Activated gamma-delta T cell treated with Interleukin-2 at 50 U/mL for 16 hours (primary cell): ENCODE measurements around the gene CAMKK1.

Experiments
- DNase-seq: peaks from one replicate; pipeline ENCODE4 v3.0.0-alpha.2; 2020

CAMKK1 gene

DNA sequence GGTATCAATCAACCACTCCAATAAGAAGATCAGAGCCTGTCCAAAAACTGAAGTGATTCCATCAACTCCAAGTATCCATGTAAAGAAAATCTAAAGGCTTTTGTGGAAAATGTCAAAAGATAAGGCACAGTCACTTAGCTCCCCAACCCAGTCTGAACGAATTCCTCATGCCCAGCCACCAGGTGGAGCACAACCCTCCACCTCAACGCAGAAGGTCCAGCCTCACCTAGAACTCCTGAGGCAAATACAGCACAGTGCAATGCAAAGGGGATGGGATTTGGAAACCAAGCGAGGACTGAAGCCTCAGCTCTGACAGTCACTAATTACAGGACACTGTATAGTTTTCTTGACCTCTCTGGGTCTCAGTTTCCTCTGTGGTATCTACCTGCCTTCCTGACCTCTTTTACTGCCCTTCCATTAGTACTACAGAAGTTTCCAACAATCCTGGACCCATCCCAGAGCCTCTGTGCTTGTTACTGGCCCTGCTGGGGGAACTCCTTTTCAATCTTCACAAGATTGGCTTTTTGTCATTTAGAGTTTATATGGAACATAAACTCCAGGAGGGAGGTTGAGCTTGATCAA lies 48.8 kb downstream of the CAMKK1 start:
- DNase-seq, result peak; percentile 35

DNA sequence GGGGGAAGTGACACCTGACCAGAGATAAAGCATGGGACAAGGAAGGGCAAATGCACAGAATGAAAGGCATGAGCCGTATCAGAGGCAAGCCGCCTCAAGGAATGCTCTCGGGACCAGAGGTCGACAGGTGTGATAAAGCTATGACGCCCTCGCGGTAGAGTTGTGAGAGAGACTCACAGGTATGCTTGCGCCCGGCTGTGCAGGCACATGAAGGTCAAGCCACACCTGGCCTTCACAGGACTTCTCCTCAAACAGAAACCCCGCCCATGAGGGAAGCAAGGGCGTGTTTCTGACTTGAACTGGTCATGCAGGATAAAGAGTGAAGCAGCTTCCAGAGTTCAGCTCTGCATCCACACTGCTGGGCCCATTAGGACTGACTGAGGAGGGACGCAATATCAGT lies 54.6 kb downstream of the CAMKK1 start:
- no peak for DNase-seq

DNA sequence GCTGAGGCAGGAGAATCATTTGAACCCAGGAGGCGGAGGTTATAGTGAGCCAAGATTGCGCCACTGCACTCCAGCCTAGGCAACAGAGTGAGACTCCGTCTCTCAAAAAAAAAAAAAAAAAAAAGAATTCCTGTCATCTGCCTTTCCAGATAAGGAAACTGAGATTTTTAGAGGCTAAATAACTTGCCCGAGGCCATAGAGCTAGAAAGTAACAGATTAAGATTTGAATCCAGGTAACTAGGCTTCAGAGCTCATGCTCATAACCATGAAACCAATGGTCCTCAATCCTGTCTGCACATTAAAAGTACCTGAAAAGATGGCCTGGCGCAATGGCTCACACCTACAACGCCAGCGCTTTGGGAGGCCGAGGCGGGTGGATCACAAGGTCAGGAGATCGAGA lies 56.3 kb downstream of the CAMKK1 start:
- no peak for DNase-seq

DNA sequence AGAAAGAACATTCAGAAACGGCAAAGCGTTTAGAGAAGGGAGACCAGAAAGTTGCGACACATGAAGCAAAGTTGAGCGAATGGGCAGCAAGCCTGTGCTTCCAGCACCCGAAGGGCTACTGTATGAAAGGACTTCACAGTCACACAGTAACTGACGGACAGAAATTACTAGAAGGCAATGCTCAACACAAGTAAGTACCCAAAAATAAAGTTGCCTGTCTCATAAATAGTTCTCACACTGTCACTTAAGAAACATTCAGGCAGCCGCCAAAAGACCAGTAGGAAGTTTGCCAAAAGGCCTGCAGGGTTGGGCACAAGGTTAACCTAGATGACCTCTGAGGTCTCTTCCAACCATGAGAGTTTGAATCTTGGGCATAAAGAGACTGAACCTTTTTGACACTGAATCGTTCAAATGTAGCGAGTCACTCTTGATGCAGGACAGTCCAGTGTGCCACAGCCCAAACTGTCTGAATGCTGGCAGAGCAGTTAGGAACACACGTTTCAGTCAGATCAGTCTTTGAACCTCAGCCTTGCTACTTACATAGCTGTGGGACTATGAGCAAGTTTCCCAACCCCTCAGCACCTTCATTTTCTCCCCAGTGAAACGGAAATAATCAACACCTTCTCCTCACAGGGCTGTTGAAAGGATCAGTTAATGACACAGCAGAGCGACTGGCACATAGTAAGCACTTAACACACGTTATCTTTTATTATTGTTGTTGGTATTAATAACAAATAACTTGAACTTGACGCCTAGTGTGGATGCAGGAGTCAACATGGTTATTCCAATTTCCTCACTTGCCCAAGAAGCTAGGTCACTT lies 57.2 kb downstream of the CAMKK1 start:
- DNase-seq, result no peak

DNA sequence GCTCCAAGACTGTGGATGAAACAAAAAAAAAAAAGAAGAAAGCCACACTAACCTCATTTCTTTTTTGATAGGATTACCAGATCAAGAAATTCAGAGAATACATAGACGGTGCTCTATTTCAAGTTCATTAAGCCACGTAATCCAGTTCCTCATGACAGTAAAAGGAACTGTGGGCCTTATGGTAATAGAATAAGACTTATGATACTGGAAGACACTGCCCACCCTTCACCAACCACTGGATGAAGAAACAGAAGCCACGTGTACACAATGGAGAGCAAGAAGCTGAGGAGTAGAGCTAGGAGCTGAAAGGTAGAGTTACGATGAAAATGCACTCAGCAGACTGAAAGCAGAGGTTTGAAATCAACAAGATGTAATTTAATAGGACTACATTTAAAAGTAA lies 58.0 kb downstream of the CAMKK1 start:
- no peak for DNase-seq

DNA sequence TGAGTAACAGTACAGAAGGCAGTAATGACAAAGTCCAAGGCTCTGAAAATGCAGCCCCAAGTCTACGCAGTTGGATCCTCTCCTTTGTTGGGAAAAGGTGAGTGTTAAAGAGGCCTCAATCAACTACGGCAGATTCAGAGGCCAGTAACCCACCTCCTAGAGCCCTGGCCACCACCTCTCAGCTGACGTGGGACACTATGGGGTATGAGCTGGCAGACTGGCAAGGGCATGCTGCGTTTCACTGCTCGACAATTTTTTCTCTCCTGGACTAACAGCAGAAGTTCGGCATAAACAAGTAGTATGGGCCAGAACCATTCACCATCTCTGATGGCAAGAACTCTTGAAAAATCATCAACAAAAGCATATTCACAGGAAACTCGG lies 64.0 kb downstream of the CAMKK1 start:
- no peak for DNase-seq

DNA sequence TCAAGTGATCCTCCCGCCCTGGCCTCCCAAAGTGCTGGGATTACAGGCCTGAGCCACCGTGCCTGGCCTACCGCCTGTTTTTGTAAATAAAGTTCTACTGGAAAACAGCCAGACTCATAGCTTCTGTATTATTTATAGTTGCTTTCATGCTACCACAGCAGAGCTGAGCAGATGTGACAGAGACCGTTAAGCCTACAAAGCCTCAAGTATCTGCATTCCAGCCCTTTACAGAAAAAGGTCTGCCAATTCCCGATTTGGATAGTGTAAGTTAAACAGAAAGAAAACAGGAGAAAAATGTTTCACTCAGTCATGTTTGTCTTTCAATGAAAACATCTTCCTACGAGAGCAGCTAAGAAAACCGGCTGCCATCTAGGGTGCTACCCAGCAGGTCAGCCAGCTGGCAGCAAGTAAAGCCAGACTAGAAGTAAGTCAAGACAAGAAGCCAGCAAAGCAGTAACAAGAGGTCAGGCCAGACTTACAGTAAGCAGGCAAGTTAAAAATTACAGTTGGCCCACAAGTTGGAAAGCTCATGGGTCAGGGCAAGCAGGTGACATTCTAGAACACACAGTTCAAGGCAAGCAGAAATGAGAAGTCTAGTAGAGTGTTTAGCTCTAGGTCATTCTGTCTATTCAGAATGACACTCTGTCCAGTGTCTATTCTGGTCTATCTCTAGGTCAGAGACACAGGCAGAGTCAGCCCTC lies 64.6 kb downstream of the CAMKK1 start:
- no peak for DNase-seq

DNA sequence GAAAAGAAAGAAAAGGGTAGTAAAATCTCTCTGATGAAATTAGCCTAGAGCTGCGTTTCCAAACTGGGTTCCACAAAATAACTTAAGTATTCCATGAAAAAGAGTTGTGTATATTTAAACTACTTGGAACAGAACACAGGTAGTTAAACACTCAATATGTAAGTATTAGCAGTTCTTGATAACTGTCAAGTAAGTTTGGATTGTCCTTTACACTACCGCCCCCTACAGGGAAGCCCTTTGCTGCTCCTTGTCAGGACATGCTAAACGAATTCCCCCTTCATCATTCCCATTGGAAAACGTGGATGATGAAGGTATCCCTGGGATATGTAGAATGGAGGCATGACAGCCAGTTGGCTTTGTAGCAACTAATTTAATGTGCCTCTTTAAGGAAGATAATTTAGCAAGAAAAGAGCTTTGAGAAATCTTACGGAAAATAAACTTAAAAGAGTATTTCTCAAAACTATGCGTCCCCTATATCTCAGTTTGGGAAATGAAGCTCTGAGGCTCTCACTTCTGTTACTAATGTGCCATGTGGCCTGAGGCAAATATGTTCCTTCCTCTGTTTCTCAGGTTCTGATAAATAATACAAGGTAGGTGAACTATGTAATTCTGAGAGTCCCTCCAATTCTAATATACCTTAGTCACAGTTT lies 65.6 kb downstream of the CAMKK1 start:
- DNase-seq, result peak; percentile 83

DNA sequence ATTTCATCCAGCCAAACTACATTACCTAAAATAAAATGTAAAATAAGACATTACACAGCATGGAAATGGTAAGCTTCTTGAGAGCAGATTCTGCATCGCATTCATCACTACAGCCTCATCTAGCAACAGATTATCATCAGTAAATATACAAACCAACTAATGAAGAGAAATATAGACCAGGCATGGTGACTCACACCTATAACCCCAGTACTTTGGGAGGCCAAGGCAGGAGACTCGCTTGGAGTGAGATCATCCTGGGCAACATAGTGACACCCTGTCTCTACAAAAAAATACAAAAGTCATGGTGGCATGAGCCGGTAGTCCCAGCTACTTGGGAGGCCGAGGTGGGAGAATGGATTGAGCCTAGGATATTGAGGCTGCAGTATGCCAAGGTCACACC lies 66.7 kb downstream of the CAMKK1 start:
- DNase-seq, result no peak

DNA sequence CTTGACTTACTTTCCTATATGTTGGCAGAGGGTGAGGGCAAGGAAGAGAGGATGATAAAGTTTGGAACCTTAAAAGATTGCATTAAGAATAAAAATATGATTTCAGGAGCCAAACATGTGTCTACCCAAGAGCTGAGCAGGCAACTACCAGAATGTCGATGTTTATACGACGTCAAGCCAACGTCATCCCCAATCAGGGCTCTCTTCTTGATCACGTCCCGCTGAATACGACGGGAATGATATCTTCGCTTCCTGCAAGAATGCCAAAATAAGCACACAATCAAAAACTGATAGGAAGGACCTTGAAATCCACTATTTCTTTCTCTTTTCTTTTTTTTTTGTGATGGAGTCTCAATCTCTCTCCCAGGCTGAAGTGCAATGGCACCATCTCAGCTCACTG lies 71.8 kb downstream of the CAMKK1 start:
- DNase-seq, result no peak

DNA sequence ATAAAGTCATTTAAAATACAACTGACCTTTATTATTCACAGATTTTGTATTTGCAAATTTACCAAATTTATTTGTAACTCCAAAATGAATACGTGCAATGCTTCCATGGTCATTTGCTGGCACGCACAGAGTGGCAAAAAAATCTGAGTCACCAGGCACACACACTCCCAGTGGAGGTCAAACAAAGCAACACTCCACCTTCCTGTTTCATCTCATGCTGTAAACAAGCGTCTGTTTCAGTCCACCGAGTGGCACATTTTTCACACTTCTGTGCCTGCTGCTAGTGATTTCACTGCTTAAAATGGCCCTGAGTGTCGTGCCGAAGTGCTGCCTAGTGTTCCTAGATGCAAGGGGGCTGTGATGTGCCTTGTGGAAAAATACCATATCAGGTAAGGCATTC lies 74.1 kb downstream of the CAMKK1 start:
- DNase-seq, result no peak

DNA sequence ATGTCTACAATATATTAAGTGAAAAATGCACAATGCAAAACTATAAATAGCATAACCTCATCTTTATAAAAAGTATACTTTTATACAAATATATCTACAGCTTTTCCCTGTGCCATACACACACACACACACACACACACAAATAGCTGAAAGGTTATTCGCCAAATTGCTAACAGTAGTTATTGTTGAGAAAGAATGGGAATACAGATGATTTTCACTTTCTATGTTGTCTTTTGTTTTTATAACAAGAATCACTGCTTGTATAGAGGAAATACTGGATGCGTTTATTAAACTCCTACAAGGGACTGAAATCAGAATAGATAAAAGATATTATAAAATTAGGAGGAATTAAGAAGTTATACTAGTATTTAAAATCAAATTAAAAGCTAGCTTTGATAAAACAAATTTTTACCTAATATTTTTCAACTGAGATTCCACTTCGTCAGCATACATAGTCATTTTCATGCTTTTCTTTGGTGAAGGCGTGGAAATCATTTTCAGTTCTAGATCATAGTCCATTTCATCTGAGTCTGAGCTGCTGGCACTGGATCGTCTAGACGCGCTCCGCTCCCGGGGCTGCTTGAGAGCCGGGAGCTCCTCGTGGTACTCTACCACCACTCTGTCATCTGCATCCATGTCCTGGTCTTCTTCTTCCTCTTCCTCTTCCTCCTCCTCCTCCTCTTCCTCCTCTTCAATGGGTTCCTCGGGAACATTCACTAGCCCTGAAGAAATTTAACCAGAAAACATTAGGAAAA lies 74.8 kb downstream of the CAMKK1 start:
- no peak for DNase-seq

DNA sequence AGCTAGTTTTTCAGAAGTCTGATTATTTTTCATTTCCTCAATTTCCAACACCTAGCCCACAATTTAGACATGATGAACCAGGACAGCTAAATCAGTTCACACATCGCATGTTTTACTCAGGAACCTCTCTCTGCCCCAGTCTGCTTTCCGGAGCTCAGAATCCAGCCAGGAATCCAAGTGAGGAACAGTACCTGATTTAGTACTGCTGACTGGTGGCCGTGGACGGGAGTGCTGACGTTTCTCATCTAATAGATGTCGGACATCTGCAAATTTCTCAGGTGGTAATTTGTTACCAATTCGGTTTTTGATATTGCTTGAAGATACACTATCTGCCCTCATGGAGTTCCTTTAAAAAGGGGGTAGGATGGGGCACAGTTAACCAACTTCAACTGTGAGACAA lies 76.9 kb downstream of the CAMKK1 start:
- DNase-seq, result no peak

DNA sequence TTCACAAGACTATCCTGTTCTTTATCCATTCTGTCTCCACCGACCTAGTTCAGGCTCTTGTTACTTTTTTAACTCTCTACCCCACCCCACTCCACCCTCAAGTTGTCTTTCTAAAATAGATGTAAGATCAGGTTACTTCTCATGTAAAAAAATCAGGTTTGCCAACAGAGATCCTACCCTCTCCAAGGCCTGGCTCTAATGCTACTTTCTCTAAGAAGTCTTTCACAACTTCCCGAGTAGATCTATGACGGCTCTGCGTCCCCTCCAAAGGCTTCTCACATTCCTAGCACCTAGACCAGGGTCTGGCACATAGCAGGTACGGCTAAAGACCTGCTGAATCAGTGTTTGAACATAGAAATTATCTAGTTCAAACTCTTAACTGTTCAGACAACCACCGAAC lies 77.7 kb downstream of the CAMKK1 start:
- DNase-seq, result no peak

DNA sequence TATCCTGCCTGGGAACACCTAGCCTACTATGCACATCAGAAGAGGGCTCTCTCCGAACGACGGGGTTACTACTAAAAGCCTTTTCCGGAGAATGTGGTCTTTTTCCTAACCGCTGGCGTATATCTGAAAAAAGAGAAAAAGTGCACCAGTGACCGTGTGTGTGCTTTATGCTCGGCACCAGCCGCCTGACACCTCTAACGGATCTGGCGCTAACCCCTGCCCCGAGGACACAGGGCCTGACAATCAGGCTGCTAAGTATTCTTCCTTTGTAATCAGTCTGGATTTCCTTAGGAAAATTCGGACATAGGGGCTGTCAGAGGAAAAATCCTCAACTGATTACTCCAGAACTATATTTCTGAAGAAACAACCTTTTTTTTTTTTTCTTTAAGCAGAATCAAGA lies 78.5 kb downstream of the CAMKK1 start:
- DNase-seq, result no peak

DNA sequence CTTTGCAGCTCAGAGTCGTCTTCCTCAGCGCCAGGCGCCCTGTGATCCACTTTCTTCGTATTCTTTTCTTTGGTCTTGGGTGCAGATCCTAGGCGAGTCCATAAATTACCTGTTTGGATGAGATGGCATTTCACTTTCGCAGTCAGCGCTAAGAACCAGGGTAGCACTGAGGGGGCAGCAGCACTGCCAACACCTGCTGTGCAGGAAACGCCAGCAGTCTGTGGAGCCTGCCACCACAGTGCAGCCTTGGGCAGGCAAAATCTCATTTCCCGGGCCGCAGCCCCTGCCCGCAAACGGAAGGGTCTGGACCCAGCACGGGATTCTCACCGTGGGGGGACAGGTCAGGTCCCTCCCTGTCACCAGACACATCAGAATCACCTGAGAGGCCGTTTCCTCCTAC lies 79.7 kb downstream of the CAMKK1 start:
- DNase-seq, result no peak

DNA sequence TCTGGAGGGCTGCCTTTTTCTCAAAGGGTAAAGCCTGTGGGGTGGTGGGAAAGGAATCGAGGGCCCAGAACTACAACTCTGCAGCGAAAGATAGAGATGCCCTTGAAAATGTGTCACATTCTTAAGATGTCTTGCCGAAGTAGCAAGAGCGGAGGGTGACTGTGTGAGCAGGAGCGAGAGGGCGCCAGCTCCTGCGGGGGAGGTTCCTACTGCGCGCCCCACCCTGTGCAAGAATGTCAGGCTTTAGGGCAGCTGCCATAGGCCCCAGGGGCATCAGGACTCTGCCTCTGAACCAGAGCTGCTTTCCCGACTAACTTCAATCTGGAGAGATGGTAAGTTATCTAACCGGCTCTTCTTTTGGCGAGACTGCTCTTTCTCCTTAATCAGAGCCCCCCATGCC lies 80.1 kb downstream of the CAMKK1 start:
- no peak for DNase-seq

DNA sequence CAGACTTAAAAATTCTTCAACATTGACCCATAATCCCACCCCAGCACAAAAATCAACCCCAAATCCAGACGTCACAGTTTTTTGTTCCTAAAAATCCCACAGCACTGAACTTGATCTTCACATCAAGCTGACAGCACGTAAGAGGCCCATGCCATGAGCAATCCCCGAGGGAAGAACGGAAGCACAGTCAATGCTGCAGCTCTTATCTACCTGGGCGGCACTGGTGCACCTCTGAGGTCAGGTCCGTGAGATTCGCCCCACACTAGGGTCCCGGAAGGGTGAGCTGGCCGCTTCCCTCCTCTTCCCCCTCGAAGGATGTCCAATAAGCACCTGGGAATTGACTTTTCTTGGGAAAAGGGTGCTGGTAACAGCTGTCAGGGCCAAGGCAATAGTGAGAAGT lies 80.6 kb downstream of the CAMKK1 start:
- no peak for DNase-seq
